SK-N-SH (cell line): ENCODE data around the gene MSANTD3. TPM values are rescaled to one million over a fixed set of nuclear protein-coding genes. Genes with fewer than 3 reads are reported as not detected.

Experiments used
- CTCF ChIA-PET: fragments of 300-600, 350-600 bp; formaldehyde crosslinking; extraction: SDS; loops from one replicate; lab custom pipeline; 2021; lab: Yijun Ruan, JAX
- POLR2A ChIA-PET: fragments of 350-600 bp; sonication (Branson Sonifier 250); formaldehyde crosslinking; extraction: SDS; loops from one replicate; lab custom pipeline; 2020; ENCODE audit warnings: antibody characterized with exemption, inconsistent platforms; lab: Yijun Ruan, JAX
- DNase-seq: peaks from one replicate; pipeline ENCODE4 v3.0.0; 2012
- H2AFZ ChIP-seq: fragments of 200-600 bp; sonication (generic); 2 replicates; pipeline ENCODE4 v1.8.1; 2016; ENCODE audit warnings: antibody characterized with exemption, mild to moderate bottlenecking, low read depth
- H3F3A ChIP-seq: fragments of 200-600 bp; sonication (generic); replicated peaks from 2 replicates; pipeline ENCODE3; 2016; ENCODE audit warnings: antibody characterized with exemption, mild to moderate bottlenecking; ENCODE audit not compliant: insufficient read depth
- H3K27ac ChIP-seq, 2 experiments: fragments of 200-500 bp in 1 of 2; fragments of 200-600 bp in 1 of 2; sonication (Bioruptor generic) in 1 of 2; sonication (generic), shearing (Covaris generic) in 1 of 2; 2 replicates each; pipeline versions ENCODE4 v1.5.1 to v1.6.1; 2014 to 2016; ENCODE audit warnings: low read depth in 2 of 2, inconsistent platforms in 1 of 2, low read length in 1 of 2, mild to moderate bottlenecking in 1 of 2, mixed read lengths in 1 of 2
- H3K27me3 ChIP-seq: fragments of 200-600 bp; sonication (generic), shearing (Covaris generic); 2 replicates; pipeline ENCODE4 v1.6.1; 2016; ENCODE audit warnings: mixed run types; ENCODE audit not compliant: insufficient read depth
- H3K36me3 ChIP-seq, 2 experiments: fragments of 200-500 bp in 1 of 2; fragments of 200-600 bp in 1 of 2; sonication (Bioruptor generic) in 1 of 2; sonication (generic) in 1 of 2; replicated peaks in 1 of 2; 2 replicates each; pipeline versions ENCODE3 to v1.5.1; 2014 to 2016; ENCODE audit warnings: low read length in 1 of 2, mild to moderate bottlenecking in 1 of 2; ENCODE audit not compliant: insufficient read depth in 2 of 2, control insufficient read depth in 1 of 2
- H3K4me1 ChIP-seq, 2 experiments: fragments of 200-500 bp in 1 of 2; fragments of 200-600 bp in 1 of 2; sonication (Bioruptor generic) in 1 of 2; sonication (generic), shearing (Covaris generic) in 1 of 2; 2 replicates each; pipeline versions ENCODE4 v1.5.1 to v1.6.1; 2014 to 2016; ENCODE audit warnings: low read depth in 1 of 2, low read length in 1 of 2, mixed run types in 1 of 2; ENCODE audit not compliant: insufficient read depth in 2 of 2, control insufficient read depth in 1 of 2
- H3K4me2 ChIP-seq: fragments of 200-600 bp; sonication (generic), shearing (Covaris generic); 2 replicates; pipeline ENCODE4 v1.6.1; 2017; ENCODE audit warnings: mixed run types
- H3K4me3 ChIP-seq, 2 experiments: fragments of 200-500 bp in 1 of 2; fragments of 200-600 bp in 1 of 2; sonication (Bioruptor generic) in 1 of 2; sonication (generic), shearing (Covaris generic) in 1 of 2; 2 replicates each; pipeline versions ENCODE4 v1.5.1 to v1.8.1; 2014 to 2016; ENCODE audit warnings: low read depth in 2 of 2, inconsistent platforms in 1 of 2, low read length in 1 of 2, mild to moderate bottlenecking in 1 of 2, mixed read lengths in 1 of 2, moderate library complexity in 1 of 2
- H3K79me2 ChIP-seq: fragments of 200-600 bp; sonication (generic); 2 replicates; pipeline ENCODE4 v1.8.1; 2017; ENCODE audit warnings: mild to moderate bottlenecking; ENCODE audit not compliant: insufficient read depth
- H3K9ac ChIP-seq: fragments of 200-600 bp; sonication (generic); 2 replicates; pipeline ENCODE4 v1.6.1; 2017; ENCODE audit warnings: mixed run types
- H3K9me2 ChIP-seq: fragments of 200-600 bp; sonication (generic); 2 replicates; pipeline ENCODE4 v1.6.1; 2017; ENCODE audit warnings: mixed run types
- H3K9me3 ChIP-seq: fragments of 200-600 bp; sonication (generic); 2 replicates; pipeline ENCODE4 v1.6.1; 2017; ENCODE audit warnings: mixed run types, mild to moderate bottlenecking, moderate library complexity
- H4K20me1 ChIP-seq: fragments of 200-600 bp; sonication (generic); 2 replicates; pipeline ENCODE4 v1.6.1; 2017; ENCODE audit warnings: mild to moderate bottlenecking, mixed run types; ENCODE audit not compliant: insufficient read depth
- ELF1 ChIP-seq: IDR thresholded peaks from 2 replicates; pipeline ENCODE4 v1.4.0; 2012
- EP300 ChIP-seq, 2 experiments: IDR thresholded peaks; 2 replicates each; pipeline versions ENCODE4 v1.4.0 to v1.6.1; 2012; ENCODE audit warnings: borderline replicate concordance in 1 of 2, low read depth in 1 of 2, low read length in 1 of 2
- FOSL2 ChIP-seq: IDR thresholded peaks from 2 replicates; pipeline ENCODE4 v1.4.0; 2012; ENCODE audit warnings: low read depth, mild to moderate bottlenecking, moderate library complexity, borderline replicate concordance
- FOXJ3 ChIP-seq: sonication (generic); formaldehyde crosslinking; IDR thresholded peaks from 2 replicates; pipeline ENCODE4 v1.5.1; 2020; ENCODE audit warnings: mild to moderate bottlenecking, missing genetic modification reagents
- FOXM1 ChIP-seq: IDR thresholded peaks from 2 replicates; pipeline ENCODE4 v1.4.0; 2012; ENCODE audit warnings: low read depth, mild to moderate bottlenecking
- GABPA ChIP-seq: IDR thresholded peaks from 2 replicates; pipeline ENCODE4 v1.4.0; 2012; ENCODE audit warnings: low read depth, mild to moderate bottlenecking
- JUND ChIP-seq: IDR thresholded peaks from 2 replicates; pipeline ENCODE4 v1.4.0; 2012
- MEF2A ChIP-seq: IDR thresholded peaks from 2 replicates; pipeline ENCODE4 v1.4.0; 2012; ENCODE audit warnings: low read depth, borderline replicate concordance
- MXI1 ChIP-seq: IDR thresholded peaks from 2 replicates; pipeline ENCODE4 v1.6.1; 2012; ENCODE audit warnings: mild to moderate bottlenecking, low read depth, low read length, improper control_type of control experiment
- NFIC ChIP-seq: IDR thresholded peaks from 2 replicates; pipeline ENCODE4 v1.4.0; 2012; ENCODE audit warnings: borderline replicate concordance
- RAD21 ChIP-seq: IDR thresholded peaks from 2 replicates; pipeline ENCODE4 v1.6.1; 2012; ENCODE audit warnings: mild to moderate bottlenecking, low read length
- RCOR1 ChIP-seq: fragments of 150-350 bp; IDR thresholded peaks from 2 replicates; pipeline ENCODE4 v1.6.1; 2017; ENCODE audit warnings: antibody characterized with exemption, low read length
- RFX5 ChIP-seq: IDR thresholded peaks from 2 replicates; pipeline ENCODE4 v1.6.1; 2012; ENCODE audit warnings: mild to moderate bottlenecking, improper control_type of control experiment, low read length
- RXRA ChIP-seq: IDR thresholded peaks from 2 replicates; pipeline ENCODE4 v1.4.0; 2012; ENCODE audit warnings: low read depth, mild to moderate bottlenecking, borderline replicate concordance
- SIN3A ChIP-seq: IDR thresholded peaks from 2 replicates; pipeline ENCODE4 v1.6.1; 2012; ENCODE audit warnings: low read depth, mild to moderate bottlenecking, low read length, moderate library complexity, borderline replicate concordance
- TCF12 ChIP-seq: IDR thresholded peaks from 2 replicates; pipeline ENCODE4 v1.4.0; 2012
- YY1 ChIP-seq: IDR thresholded peaks from 2 replicates; pipeline ENCODE4 v1.4.0; 2012; ENCODE audit warnings: low read depth, mild to moderate bottlenecking
- WGBS: methylation state at CpG from one replicate; pipeline ENCODE4 v1.1.6; 2017; ENCODE audit warnings: low lambda C conversion rate; 5-methylcytosine and 5-hydroxymethylcytosine counted together
- polyA plus RNA-seq, 3 experiments: library from polyadenylated mRNA; depleted of rRNA; stranded (reverse); fragments of >200 nt; gene quantifications; 2 replicates each; pipeline ENCODE4 v1.2.3, GENCODE V29; 2012
- TF ChIP-seq, protein P1 (sequence below): fragments of 200-600 bp; sonication (generic); IDR thresholded peaks from 2 replicates; pipeline ENCODE4 v1.6.1; 2017; ENCODE audit warnings: antibody characterized with exemption, mild to moderate bottlenecking, moderate library complexity
- TF ChIP-seq, protein P2 (sequence below): IDR thresholded peaks from 2 replicates; pipeline ENCODE4 v1.4.0; 2012; ENCODE audit warnings: low read depth
- TF ChIP-seq, protein P3 (sequence below): IDR thresholded peaks from 2 replicates; pipeline ENCODE4; 2012
- TF ChIP-seq, protein P4 (sequence below): IDR thresholded peaks from 2 replicates; pipeline ENCODE4 v1.6.1; 2012; ENCODE audit warnings: mild to moderate bottlenecking, low read depth, low read length, moderate library complexity

MSANTD3 gene
- polyA plus RNA-seq, 1 of the 3 experiments (the other 2 are of a cell fraction): 48.3 TPM

DNA sequence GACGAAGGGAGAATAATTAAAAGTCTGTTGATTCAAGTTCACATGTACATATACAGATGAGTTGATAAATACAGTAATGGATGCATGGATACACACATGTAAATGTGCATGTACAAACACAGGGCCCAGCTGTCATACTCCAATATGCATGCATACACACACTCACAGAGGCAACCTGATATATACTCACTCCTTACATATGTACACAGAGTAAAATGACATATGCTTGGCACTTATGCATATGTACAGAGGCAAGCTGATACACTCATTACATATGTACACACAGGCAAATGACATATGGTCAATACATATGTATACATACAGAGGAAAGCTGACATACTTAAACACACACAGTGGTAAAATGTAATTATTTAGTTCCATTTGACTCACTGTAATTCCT lies 38.8 kb downstream of the MSANTD3 start (continued):
- no peak for TF ChIP-seq FOXJ3 (CRISPR knock-in tag)

DNA sequence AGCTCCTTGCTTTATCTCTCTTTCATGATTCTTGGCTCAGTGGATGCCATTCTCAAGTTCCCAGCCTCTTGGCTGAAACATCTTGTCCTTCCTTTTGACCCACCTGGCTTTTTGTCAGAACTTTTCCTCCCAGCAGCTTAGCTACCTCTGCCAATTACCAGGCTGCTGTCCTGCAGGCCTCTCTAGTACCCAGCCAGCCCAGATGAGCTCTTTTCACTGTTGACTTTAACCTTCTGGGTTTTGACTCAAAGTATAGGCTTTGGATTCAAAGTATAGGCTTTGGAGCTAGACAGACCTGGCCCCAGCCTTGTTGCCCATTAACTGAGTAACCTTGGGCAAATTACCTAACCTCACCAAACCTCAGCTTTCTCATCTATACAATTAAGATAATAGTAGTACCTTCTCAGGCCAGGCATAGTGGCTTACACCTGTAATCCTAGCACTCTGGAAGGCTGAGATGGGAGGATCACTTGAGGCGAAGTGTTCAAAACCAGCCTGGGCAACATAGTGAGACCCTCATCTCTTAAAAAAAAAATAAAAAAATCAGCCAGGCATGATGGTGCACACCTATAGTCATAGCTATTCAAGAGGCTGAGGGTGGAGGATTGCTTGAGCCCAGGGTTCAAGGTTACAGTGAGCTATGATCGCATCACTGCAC lies 39.4 kb downstream of the MSANTD3 start:
- DNase-seq: no peak
- Histone ChIP-seq H3K4me1 (no peaks in the 10 kb centered on the region; a peak in 1 of 4 replicates), H3K9me3 (no peaks in the 10 kb centered on the region), H3F3A (no peaks in the 10 kb centered on the region), H3K4me2 (no peak overlapping the region), H3K4me3 (no peak overlapping the region), H4K20me1 (no peaks in the 10 kb centered on the region), H3K9ac (no peak overlapping the region), H3K27ac (no peak overlapping the region), H2AFZ (no peak overlapping the region), H3K9me2 (no peaks in the 10 kb centered on the region), H3K79me2 (no peaks in the 10 kb centered on the region), H3K36me3 (no peaks in the 10 kb centered on the region)
- 98% methylated on average over 2 of the region's 2 CpGs for WGBS
- POLR2A ChIA-PET: no interaction called here
- TF ChIP-seq RFX5: no peak
- no peak for TF ChIP-seq EP300 (IDR thresholded peaks at IDR 0.05; ENCODE audit: borderline replicate concordance in 1 of 2, low read depth in 1 of 2, low read length in 1 of 2)
- TF ChIP-seq MXI1: no peak
- no peak for TF ChIP-seq GABPA
- TF ChIP-seq ELF1: no peak
- no peak for TF ChIP-seq SIN3A
- TF ChIP-seq FOSL2: no peak
- no peak for TF ChIP-seq FOXM1
- no peak for TF ChIP-seq RCOR1
- no peak for TF ChIP-seq NFIC
- TF ChIP-seq, all 33 proteins: peak for 0
- CTCF ChIA-PET: interaction anchor here (0.9 to 2.0 kb wide), 3 partner anchors 29 to 129 kb away, joined by 3 to 8 read pairs (median 4); no protein-coding TSS in a partner anchor
- H3K27me3 ChIP-seq: no peaks in the 10 kb centered on the region

DNA sequence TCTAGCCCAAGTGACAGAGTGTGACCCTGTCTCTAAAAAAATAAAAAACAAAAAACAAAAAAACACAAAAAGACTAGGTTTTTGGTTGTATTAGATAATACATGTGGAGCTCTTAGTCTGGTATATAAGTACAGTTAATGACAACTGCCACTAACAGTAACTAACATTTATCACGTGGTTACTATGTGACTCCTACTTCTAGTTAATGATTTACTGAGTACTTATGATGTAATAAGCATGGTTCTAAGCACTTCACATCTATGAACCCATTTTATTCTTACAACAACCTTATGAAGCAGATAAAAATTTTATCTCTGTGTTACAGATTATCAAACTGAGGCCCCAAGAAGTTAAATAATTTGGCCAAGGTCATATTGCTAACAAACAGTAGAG lies 39.9 kb downstream of the MSANTD3 start:
- H4K20me1 ChIP-seq: no peaks in the 10 kb centered on the region
- H3K27me3 ChIP-seq: no peaks in the 10 kb centered on the region
- no peak overlapping the region for H2AFZ ChIP-seq
- no peak overlapping the region for H3K4me3 ChIP-seq
- POLR2A ChIA-PET: interaction anchor here (0.6 kb wide), 1 partner anchor 19 kb away, joined by 3 read pairs; no protein-coding TSS in a partner anchor
- H3K4me2 ChIP-seq: no peak overlapping the region
- H3K9me2 ChIP-seq: no peaks in the 10 kb centered on the region
- no peaks in the 10 kb centered on the region for H3K36me3 ChIP-seq
- H3K79me2 ChIP-seq: no peaks in the 10 kb centered on the region
- DNase-seq: no peak
- H3K9me3 ChIP-seq: no peaks in the 10 kb centered on the region
- H3K4me1 ChIP-seq: no peaks in the 10 kb centered on the region; a peak in 1 of 4 replicates
- H3F3A ChIP-seq: peaks cover under 1% of the 10 kb centered on the region
- CTCF ChIA-PET: interaction anchor here (2.0 kb wide), 1 partner anchor 29 kb away, joined by 8 read pairs; no protein-coding TSS in a partner anchor
- H3K27ac ChIP-seq: no peak overlapping the region
- WGBS: 86% methylated on average over 1 of the region's 1 CpG
- H3K9ac ChIP-seq: no peak overlapping the region
- TF ChIP-seq, protein P1, sequence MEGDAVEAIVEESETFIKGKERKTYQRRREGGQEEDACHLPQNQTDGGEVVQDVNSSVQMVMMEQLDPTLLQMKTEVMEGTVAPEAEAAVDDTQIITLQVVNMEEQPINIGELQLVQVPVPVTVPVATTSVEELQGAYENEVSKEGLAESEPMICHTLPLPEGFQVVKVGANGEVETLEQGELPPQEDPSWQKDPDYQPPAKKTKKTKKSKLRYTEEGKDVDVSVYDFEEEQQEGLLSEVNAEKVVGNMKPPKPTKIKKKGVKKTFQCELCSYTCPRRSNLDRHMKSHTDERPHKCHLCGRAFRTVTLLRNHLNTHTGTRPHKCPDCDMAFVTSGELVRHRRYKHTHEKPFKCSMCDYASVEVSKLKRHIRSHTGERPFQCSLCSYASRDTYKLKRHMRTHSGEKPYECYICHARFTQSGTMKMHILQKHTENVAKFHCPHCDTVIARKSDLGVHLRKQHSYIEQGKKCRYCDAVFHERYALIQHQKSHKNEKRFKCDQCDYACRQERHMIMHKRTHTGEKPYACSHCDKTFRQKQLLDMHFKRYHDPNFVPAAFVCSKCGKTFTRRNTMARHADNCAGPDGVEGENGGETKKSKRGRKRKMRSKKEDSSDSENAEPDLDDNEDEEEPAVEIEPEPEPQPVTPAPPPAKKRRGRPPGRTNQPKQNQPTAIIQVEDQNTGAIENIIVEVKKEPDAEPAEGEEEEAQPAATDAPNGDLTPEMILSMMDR: no peak
- TF ChIP-seq TCF12 (no peak), RAD21 (no peak), RFX5 (no peak), ELF1 (no peak), GABPA (no peak), RXRA (no peak), MEF2A (no peak), RCOR1 (no peak), YY1 (no peak), JUND (no peak)
- TF ChIP-seq, protein P2, sequence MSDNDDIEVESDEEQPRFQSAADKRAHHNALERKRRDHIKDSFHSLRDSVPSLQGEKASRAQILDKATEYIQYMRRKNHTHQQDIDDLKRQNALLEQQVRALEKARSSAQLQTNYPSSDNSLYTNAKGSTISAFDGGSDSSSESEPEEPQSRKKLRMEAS: no peak
- TF ChIP-seq, protein P3, sequence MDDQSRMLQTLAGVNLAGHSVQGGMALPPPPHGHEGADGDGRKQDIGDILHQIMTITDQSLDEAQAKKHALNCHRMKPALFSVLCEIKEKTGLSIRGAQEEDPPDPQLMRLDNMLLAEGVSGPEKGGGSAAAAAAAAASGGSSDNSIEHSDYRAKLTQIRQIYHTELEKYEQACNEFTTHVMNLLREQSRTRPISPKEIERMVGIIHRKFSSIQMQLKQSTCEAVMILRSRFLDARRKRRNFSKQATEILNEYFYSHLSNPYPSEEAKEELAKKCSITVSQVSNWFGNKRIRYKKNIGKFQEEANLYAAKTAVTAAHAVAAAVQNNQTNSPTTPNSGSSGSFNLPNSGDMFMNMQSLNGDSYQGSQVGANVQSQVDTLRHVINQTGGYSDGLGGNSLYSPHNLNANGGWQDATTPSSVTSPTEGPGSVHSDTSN: no peak
- TF ChIP-seq, protein P4, sequence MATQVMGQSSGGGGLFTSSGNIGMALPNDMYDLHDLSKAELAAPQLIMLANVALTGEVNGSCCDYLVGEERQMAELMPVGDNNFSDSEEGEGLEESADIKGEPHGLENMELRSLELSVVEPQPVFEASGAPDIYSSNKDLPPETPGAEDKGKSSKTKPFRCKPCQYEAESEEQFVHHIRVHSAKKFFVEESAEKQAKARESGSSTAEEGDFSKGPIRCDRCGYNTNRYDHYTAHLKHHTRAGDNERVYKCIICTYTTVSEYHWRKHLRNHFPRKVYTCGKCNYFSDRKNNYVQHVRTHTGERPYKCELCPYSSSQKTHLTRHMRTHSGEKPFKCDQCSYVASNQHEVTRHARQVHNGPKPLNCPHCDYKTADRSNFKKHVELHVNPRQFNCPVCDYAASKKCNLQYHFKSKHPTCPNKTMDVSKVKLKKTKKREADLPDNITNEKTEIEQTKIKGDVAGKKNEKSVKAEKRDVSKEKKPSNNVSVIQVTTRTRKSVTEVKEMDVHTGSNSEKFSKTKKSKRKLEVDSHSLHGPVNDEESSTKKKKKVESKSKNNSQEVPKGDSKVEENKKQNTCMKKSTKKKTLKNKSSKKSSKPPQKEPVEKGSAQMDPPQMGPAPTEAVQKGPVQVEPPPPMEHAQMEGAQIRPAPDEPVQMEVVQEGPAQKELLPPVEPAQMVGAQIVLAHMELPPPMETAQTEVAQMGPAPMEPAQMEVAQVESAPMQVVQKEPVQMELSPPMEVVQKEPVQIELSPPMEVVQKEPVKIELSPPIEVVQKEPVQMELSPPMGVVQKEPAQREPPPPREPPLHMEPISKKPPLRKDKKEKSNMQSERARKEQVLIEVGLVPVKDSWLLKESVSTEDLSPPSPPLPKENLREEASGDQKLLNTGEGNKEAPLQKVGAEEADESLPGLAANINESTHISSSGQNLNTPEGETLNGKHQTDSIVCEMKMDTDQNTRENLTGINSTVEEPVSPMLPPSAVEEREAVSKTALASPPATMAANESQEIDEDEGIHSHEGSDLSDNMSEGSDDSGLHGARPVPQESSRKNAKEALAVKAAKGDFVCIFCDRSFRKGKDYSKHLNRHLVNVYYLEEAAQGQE: no peak
